ENCODE data around the gene YIPF6. TPM values are rescaled to one million over a fixed set of nuclear protein-coding genes. Genes with fewer than 3 reads are reported as not detected.
"Not testable (repeated sequence)": the region's sequence is repeated elsewhere in the genome, so short reads cannot be mapped to it uniquely, and the experiment has no call there.

YIPF6 gene
- total RNA-seq, 1 experiment from 2014 or later = 61.3 TPM

DNA sequence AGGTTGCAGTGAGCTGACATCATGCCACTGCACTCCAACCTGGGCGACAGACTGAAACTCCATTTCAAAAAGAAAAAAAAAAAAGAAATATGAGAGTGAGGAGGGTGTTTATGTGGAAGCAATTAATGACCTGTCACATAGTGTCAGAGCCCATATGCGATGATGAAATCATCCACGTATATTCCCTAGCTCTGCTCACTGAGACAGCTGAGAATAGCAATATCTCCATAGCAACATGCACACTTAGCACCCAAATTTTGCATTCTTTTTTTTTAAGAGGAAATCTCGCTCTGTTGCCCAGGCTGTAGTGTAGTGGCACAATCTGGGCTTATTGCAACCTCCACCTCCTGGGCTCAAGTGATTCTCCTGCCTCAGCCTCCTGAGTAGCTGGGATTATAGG is 34.1 kb upstream of the YIPF6 start:
- no peaks in the 10 kb centered on the region for H3K36me3 ChIP-seq (ENCODE audit: control insufficient read depth, insufficient read depth, low read length)
- no peak overlapping the region for H3K4me3 ChIP-seq (ENCODE audit: low read depth in 2 of 2, low read length in 2 of 2)
- H3K27ac ChIP-seq (ENCODE audit: low read length) = no peak overlapping the region
- CTCF ChIA-PET = interaction anchor here (0.7 kb wide), 1 partner anchor 263 kb away, joined by 4 read pairs; no protein-coding TSS in a partner anchor
- no peak for DNase-seq (ENCODE audit: low read depth, low spot score)
- no TSS peak for BruUV-seq (replicated peaks)
- no peaks in the 10 kb centered on the region for H3K27me3 ChIP-seq (ENCODE audit: control insufficient read depth, insufficient read depth, low read length)
- no peak for TF ChIP-seq TCF7L2 (IDR thresholded peaks at IDR 0.05; ENCODE audit: low read depth, low read length)
- TF ChIP-seq, protein P1, sequence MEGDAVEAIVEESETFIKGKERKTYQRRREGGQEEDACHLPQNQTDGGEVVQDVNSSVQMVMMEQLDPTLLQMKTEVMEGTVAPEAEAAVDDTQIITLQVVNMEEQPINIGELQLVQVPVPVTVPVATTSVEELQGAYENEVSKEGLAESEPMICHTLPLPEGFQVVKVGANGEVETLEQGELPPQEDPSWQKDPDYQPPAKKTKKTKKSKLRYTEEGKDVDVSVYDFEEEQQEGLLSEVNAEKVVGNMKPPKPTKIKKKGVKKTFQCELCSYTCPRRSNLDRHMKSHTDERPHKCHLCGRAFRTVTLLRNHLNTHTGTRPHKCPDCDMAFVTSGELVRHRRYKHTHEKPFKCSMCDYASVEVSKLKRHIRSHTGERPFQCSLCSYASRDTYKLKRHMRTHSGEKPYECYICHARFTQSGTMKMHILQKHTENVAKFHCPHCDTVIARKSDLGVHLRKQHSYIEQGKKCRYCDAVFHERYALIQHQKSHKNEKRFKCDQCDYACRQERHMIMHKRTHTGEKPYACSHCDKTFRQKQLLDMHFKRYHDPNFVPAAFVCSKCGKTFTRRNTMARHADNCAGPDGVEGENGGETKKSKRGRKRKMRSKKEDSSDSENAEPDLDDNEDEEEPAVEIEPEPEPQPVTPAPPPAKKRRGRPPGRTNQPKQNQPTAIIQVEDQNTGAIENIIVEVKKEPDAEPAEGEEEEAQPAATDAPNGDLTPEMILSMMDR (IDR thresholded peaks at IDR 0.05) = no peak
- no peak for TF ChIP-seq POLR2AphosphoS5 (IDR thresholded peaks at IDR 0.05; ENCODE audit: low read depth, low read length)
- TF ChIP-seq SIN3A (IDR thresholded peaks at IDR 0.05; ENCODE audit: borderline replicate concordance, insufficient read depth, low read depth, low read length) = no peak
- TF ChIP-seq, protein P2, sequence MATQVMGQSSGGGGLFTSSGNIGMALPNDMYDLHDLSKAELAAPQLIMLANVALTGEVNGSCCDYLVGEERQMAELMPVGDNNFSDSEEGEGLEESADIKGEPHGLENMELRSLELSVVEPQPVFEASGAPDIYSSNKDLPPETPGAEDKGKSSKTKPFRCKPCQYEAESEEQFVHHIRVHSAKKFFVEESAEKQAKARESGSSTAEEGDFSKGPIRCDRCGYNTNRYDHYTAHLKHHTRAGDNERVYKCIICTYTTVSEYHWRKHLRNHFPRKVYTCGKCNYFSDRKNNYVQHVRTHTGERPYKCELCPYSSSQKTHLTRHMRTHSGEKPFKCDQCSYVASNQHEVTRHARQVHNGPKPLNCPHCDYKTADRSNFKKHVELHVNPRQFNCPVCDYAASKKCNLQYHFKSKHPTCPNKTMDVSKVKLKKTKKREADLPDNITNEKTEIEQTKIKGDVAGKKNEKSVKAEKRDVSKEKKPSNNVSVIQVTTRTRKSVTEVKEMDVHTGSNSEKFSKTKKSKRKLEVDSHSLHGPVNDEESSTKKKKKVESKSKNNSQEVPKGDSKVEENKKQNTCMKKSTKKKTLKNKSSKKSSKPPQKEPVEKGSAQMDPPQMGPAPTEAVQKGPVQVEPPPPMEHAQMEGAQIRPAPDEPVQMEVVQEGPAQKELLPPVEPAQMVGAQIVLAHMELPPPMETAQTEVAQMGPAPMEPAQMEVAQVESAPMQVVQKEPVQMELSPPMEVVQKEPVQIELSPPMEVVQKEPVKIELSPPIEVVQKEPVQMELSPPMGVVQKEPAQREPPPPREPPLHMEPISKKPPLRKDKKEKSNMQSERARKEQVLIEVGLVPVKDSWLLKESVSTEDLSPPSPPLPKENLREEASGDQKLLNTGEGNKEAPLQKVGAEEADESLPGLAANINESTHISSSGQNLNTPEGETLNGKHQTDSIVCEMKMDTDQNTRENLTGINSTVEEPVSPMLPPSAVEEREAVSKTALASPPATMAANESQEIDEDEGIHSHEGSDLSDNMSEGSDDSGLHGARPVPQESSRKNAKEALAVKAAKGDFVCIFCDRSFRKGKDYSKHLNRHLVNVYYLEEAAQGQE (IDR thresholded peaks at IDR 0.05; ENCODE audit: insufficient read depth in 1 of 2, low read depth in 2 of 2, low read length in 1 of 2) = no peak
- POLR2A ChIA-PET = no interaction called here
- H3K9me3 ChIP-seq (ENCODE audit: control insufficient read depth, insufficient read depth, low read depth, low read length) = no peaks in the 10 kb centered on the region
- no peaks in the 10 kb centered on the region; the same call in 1 of the 2 replicates for H3K4me1 ChIP-seq (ENCODE audit: control insufficient read depth, insufficient read depth, low read length)
- ATAC-seq = no peak
- in situ Hi-C loops (cut with HindIII; ENCODE audit: low pct_unique_long_range_greater_than_20kb, low sequenced_read_pairs) (no loop called here), intact Hi-C loops (cut with micrococcal nuclease; ENCODE audit: unreplicated experiment) (no loop called here)

DNA sequence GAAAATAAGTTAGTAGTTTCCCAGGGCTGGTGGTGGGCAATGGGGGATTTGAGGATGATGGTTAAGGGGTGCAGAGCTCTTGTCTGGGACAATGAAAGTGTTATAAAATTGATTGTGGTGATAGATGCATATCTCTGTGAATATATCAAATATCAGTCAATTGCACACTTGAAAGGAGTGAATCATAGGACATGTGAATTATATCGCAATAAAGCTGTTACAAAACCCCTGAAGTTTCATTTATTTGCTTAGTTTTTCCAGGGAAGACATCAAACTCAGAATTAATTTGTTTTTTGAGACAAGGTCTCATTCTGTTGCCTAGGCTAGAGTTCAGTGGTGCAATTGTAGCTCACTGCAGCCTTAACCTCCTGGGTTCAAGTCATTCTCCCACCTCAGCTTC is 17.9 kb upstream of the YIPF6 start:
- in situ Hi-C loops (cut with HindIII; ENCODE audit: low pct_unique_long_range_greater_than_20kb, low sequenced_read_pairs) = no loop called here
- ChIA-PET CTCF (no interaction called here), POLR2A (interaction anchor here (0.6 kb wide), 1 partner anchor 12 kb away, joined by 19 read pairs; no protein-coding TSS in a partner anchor)
- TF ChIP-seq, protein P2 (IDR thresholded peaks at IDR 0.05; ENCODE audit: insufficient read depth in 1 of 2, low read depth in 2 of 2, low read length in 1 of 2) = no peak
- TF ChIP-seq POLR2AphosphoS5 (IDR thresholded peaks at IDR 0.05; ENCODE audit: low read depth, low read length) (no peak), SIN3A (IDR thresholded peaks at IDR 0.05; ENCODE audit: borderline replicate concordance, insufficient read depth, low read depth, low read length) (no peak), TCF7L2 (IDR thresholded peaks at IDR 0.05; ENCODE audit: low read depth, low read length) (no peak)
- TF ChIP-seq, protein P1 (IDR thresholded peaks at IDR 0.05) = no peak
- Histone ChIP-seq H3K4me1 (ENCODE audit: control insufficient read depth, insufficient read depth, low read length) (no peaks in the 10 kb centered on the region), H3K36me3 (ENCODE audit: control insufficient read depth, insufficient read depth, low read length) (no peaks in the 10 kb centered on the region), H3K4me3 (ENCODE audit: low read depth in 2 of 2, low read length in 2 of 2) (no peak overlapping the region), H3K27ac (ENCODE audit: low read length) (no peak overlapping the region), H3K9me3 (ENCODE audit: control insufficient read depth, insufficient read depth, low read depth, low read length) (no peaks in the 10 kb centered on the region), H3K27me3 (ENCODE audit: control insufficient read depth, insufficient read depth, low read length) (no peaks in the 10 kb centered on the region)
- BruUV-seq (replicated peaks) = no TSS peak
- DNase-seq (ENCODE audit: low read depth, low spot score) (no peak), ATAC-seq (no peak)
- intact Hi-C loops (cut with micrococcal nuclease; ENCODE audit: unreplicated experiment) = no loop called here

DNA sequence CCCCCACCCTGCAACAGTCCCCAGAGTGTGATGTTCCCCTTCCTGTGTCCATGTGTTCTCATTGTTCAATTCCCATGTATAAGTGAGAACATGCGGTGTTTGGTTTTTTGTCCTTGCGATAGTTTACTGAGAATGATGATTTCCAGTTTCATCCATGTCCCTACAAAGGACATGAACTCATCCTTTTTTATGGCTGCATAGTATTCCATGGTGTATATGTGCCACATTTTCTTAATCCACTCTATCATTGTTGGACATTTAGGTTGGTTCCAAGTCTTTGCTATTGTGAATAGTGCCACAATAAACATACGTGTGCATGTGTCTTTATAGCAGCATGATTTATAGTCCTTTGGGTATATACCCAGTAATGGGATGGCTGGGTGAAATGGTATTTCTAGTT is 12.7 kb upstream of the YIPF6 start:
- BruUV-seq (replicated peaks); H3K27me3 ChIP-seq (ENCODE audit: control insufficient read depth, insufficient read depth, low read length); intact Hi-C loops (cut with micrococcal nuclease; ENCODE audit: unreplicated experiment); in situ Hi-C loops (cut with HindIII; ENCODE audit: low pct_unique_long_range_greater_than_20kb, low sequenced_read_pairs); H3K4me3 ChIP-seq (ENCODE audit: low read depth in 2 of 2, low read length in 2 of 2); CTCF ChIA-PET; POLR2A ChIA-PET; DNase-seq (ENCODE audit: low read depth, low spot score); H3K4me1 ChIP-seq (ENCODE audit: control insufficient read depth, insufficient read depth, low read length); ATAC-seq; H3K27ac ChIP-seq (ENCODE audit: low read length); H3K9me3 ChIP-seq (ENCODE audit: control insufficient read depth, insufficient read depth, low read depth, low read length); H3K36me3 ChIP-seq (ENCODE audit: control insufficient read depth, insufficient read depth, low read length): not testable (repeated sequence)
